HL-60 (cell line): ENCODE measurements around the gene CDHR3.

Experiments
- DNase-seq, 2 experiments: peaks; one replicate each; pipeline ENCODE4 v3.0.0-alpha.2; 2010 to 2020; ENCODE audit warnings: low read depth in 1 of 2, low spot score in 1 of 2
- H3K27ac ChIP-seq: fragments of 250-450 bp; sonication (Bioruptor Pico); replicated peaks from 2 replicates; pipeline ENCODE4 v1.5.1; 2020; ENCODE audit warnings: mild to moderate bottlenecking, moderate library complexity
- H3K27me3 ChIP-seq: fragments of 250-450 bp; sonication (Bioruptor Pico); 2 replicates; pipeline ENCODE4 v1.5.1; 2021; ENCODE audit warnings: mild to moderate bottlenecking, moderate library complexity; ENCODE audit not compliant: insufficient read depth, poor library complexity, severe bottlenecking
- H3K4me3 ChIP-seq: replicated peaks from 2 replicates; pipeline ENCODE4 v1.5.1; 2011; ENCODE audit warnings: mild to moderate bottlenecking, control low read depth, low read length; ENCODE audit not compliant: insufficient read depth
- CTCF ChIP-seq: IDR thresholded peaks from one replicate; pipeline ENCODE4 v1.5.1; 2011; ENCODE audit warnings: low read length, control low read depth, inconsistent platforms; ENCODE audit not compliant: insufficient read depth
- GABPA ChIP-seq: IDR thresholded peaks from 2 replicates; pipeline ENCODE4 v1.6.1; 2012; ENCODE audit warnings: low read depth
- POLR2AphosphoS5 ChIP-seq: IDR thresholded peaks from 2 replicates; pipeline ENCODE4 v1.6.1; 2012; ENCODE audit warnings: low read depth
- REST ChIP-seq: IDR thresholded peaks from 2 replicates; pipeline ENCODE4 v1.6.1; 2012; ENCODE audit warnings: low read depth; ENCODE audit not compliant: insufficient replicate concordance
- SPI1 ChIP-seq: IDR thresholded peaks from 2 replicates; pipeline ENCODE4 v1.6.1; 2012; ENCODE audit warnings: low read depth, mild to moderate bottlenecking, borderline replicate concordance

The CDHR3 gene

GRCh38 chr7:106048706-106049020 lies 85.6 kb downstream of the CDHR3 start:
- TF ChIP-seq POLR2AphosphoS5 (no peak), SPI1 (no peak), GABPA (no peak), REST (no peak), CTCF (no peak)
- DNase-seq: no peak
- no peak overlapping the region for H3K27ac ChIP-seq
- H3K4me3 ChIP-seq: no peak overlapping the region
- peaks cover 19% of the 10 kb centered on the region for H3K27me3 ChIP-seq

- H3K27me3 ChIP-seq: peaks cover 13% of the 10 kb centered on the region
- no peak overlapping the region for H3K4me3 ChIP-seq
- no peak overlapping the region for H3K27ac ChIP-seq
- TF ChIP-seq GABPA (no peak), REST (no peak)
- no peak for DNase-seq
Measured at GRCh38 chr7:106049139-106049752, 86.2 kb downstream of the CDHR3 start.

- no peak for TF ChIP-seq CTCF
- no peak for TF ChIP-seq REST
- no peak for TF ChIP-seq GABPA
- no peak for TF ChIP-seq POLR2AphosphoS5
- no peak for TF ChIP-seq SPI1
- no peak overlapping the region for H3K27ac ChIP-seq
- peaks cover 9% of the 10 kb centered on the region for H3K27me3 ChIP-seq
- DNase-seq: no peak
- H3K4me3 ChIP-seq: no peak overlapping the region
Measured at GRCh38 chr7:106050002-106050745, 87.1 kb downstream of the CDHR3 start.
